ENCODE measurements around the gene OLFML2B. TPM values are rescaled to one million over a fixed set of nuclear protein-coding genes. Genes with fewer than 3 reads are reported as not detected.
A peak's percentile ranks its signal among the peaks of the same experiment; 100 is the strongest.

The OLFML2B gene
- total RNA-seq, 2 donors from 2014 or later: 32.2 to 46.6 TPM

GRCh38 chr1:162022626-162023025 lies 1.0 kb downstream of the OLFML2B start:
- ATAC-seq (ENCODE audit: insufficient number of reproducible peaks, low FRiP score, low read depth): no peak
- H3K27ac ChIP-seq: peak overlapping the region; percentile 71 to 78

GRCh38 chr1:162021124-162021523 lies 2.5 kb downstream of the OLFML2B start:
- ATAC-seq (ENCODE audit: insufficient number of reproducible peaks, low FRiP score, low read depth) (no peak), DNase-seq (ENCODE audit: low spot score) (no peak)
- Histone ChIP-seq H3K9me3 (no peaks in the 10 kb centered on the region), H3K4me1 (ENCODE audit: control insufficient read depth in 1 of 2, low read depth in 2 of 2) (peaks cover 33 to 62% of the 10 kb centered on the region in 2 donors), H3K36me3 (no peaks in the 10 kb centered on the region), H3K27ac (peak overlapping the region; percentile 71 to 78), H3K27me3 (replicated peaks; ENCODE audit: insufficient read depth) (no peaks in the 10 kb centered on the region), H3K4me3 (peak overlapping the region; percentile 88)
- TF ChIP-seq, protein P1, sequence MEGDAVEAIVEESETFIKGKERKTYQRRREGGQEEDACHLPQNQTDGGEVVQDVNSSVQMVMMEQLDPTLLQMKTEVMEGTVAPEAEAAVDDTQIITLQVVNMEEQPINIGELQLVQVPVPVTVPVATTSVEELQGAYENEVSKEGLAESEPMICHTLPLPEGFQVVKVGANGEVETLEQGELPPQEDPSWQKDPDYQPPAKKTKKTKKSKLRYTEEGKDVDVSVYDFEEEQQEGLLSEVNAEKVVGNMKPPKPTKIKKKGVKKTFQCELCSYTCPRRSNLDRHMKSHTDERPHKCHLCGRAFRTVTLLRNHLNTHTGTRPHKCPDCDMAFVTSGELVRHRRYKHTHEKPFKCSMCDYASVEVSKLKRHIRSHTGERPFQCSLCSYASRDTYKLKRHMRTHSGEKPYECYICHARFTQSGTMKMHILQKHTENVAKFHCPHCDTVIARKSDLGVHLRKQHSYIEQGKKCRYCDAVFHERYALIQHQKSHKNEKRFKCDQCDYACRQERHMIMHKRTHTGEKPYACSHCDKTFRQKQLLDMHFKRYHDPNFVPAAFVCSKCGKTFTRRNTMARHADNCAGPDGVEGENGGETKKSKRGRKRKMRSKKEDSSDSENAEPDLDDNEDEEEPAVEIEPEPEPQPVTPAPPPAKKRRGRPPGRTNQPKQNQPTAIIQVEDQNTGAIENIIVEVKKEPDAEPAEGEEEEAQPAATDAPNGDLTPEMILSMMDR (IDR thresholded peaks at IDR 0.05): no peak

More at GRCh38 chr1:162022626-162023025, 1.0 kb downstream of the OLFML2B start:
- peak overlapping the region; percentile 88 for H3K4me3 ChIP-seq
- DNase-seq (ENCODE audit: low spot score): no peak
- TF ChIP-seq, protein P1 (IDR thresholded peaks at IDR 0.05): no peak
- no peaks in the 10 kb centered on the region for H3K9me3 ChIP-seq
- no peaks in the 10 kb centered on the region for H3K36me3 ChIP-seq
- H3K27me3 ChIP-seq (replicated peaks; ENCODE audit: insufficient read depth): no peaks in the 10 kb centered on the region
- peaks cover 33 to 62% of the 10 kb centered on the region in 2 donors for H3K4me1 ChIP-seq (ENCODE audit: control insufficient read depth in 1 of 2, low read depth in 2 of 2)

DNA sequence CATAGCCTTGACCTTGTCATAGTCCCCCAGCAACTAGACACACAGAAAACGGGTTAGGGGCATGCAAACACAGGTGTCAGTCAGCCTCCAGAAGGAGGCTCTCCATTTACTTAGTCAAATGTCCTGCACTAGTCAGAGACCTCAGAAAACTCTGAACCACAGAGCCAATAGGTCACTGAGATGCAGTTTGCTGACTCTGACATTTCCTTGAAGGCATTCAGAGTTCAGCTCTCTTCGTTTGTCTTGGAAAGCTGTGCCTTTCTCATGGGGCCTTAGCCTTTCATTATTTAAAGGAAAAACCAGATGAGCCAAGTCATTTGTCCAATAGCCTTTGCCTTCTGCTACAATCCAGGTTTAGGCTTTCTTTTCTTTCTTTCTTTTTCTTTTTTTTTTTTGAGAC lies 3.5 kb downstream of the OLFML2B start:
- TF ChIP-seq, protein P1 (IDR thresholded peaks at IDR 0.05): no peak
- Histone ChIP-seq H3K9me3 (no peaks in the 10 kb centered on the region), H3K4me1 (ENCODE audit: control insufficient read depth in 1 of 2, low read depth in 2 of 2) (peaks cover 33 to 62% of the 10 kb centered on the region in 2 donors), H3K36me3 (no peaks in the 10 kb centered on the region), H3K27ac (peak overlapping the region; percentile 61 to 78), H3K4me3 (peak overlapping the region; percentile 88), H3K27me3 (replicated peaks; ENCODE audit: insufficient read depth) (no peaks in the 10 kb centered on the region)
- no peak for DNase-seq (ENCODE audit: low spot score)
- peak; percentile 19 for ATAC-seq (ENCODE audit: insufficient number of reproducible peaks, low FRiP score, low read depth)

- no peaks in the 10 kb centered on the region for H3K36me3 ChIP-seq
- H3K9me3 ChIP-seq: no peaks in the 10 kb centered on the region
- TF ChIP-seq, protein P1 (IDR thresholded peaks at IDR 0.05): no peak
- DNase-seq (ENCODE audit: low spot score) (no peak), ATAC-seq (ENCODE audit: insufficient number of reproducible peaks, low FRiP score, low read depth) (no peak)
- no peaks in the 10 kb centered on the region for H3K27me3 ChIP-seq (replicated peaks; ENCODE audit: insufficient read depth)
- peak overlapping the region; percentile 61 to 78 for H3K27ac ChIP-seq
- peaks cover 32 to 59% of the 10 kb centered on the region in 2 donors for H3K4me1 ChIP-seq (ENCODE audit: control insufficient read depth in 1 of 2, low read depth in 2 of 2)
- H3K4me3 ChIP-seq: peak overlapping the region; percentile 15
These were observed 4.2 kb downstream of the OLFML2B start for GRCh38 chr1:162019446-162019845.

DNA sequence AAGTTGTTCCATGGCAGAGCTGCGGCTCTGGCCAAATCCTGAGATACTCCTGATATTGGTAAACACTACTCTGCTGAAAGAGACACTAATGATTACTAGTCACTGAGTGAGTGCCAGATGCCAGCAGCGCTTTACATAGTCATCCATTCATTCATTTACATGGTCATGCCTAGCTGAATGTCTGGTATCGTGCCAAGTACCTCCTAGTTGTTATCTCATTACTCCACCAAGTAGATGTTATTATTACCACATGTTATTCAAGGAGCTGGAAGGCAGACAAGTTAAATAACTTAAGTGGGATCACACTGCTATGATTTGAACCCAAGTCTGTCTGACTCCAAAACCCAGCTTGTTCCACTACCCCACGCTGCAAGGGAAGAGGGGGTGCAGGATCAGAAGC lies 4.7 kb downstream of the OLFML2B start:
- TF ChIP-seq, protein P1 (IDR thresholded peaks at IDR 0.05): no peak
- Histone ChIP-seq H3K4me3 (peak overlapping the region; percentile 15), H3K27me3 (replicated peaks; ENCODE audit: insufficient read depth) (no peaks in the 10 kb centered on the region), H3K36me3 (no peaks in the 10 kb centered on the region), H3K4me1 (ENCODE audit: control insufficient read depth in 1 of 2, low read depth in 2 of 2) (peaks cover 31 to 57% of the 10 kb centered on the region in 2 donors), H3K27ac (peak overlapping the region; percentile 61 to 78), H3K9me3 (no peaks in the 10 kb centered on the region)
- ATAC-seq (ENCODE audit: insufficient number of reproducible peaks, low FRiP score, low read depth): no peak
- DNase-seq (ENCODE audit: low spot score): no peak
